ENCODE measurements around the gene PTPN20.

The PTPN20 gene

GRCh38 chr10:47013507-47014154 lies 102.4 kb downstream of the PTPN20 start:
- TF ChIP-seq CTCF (IDR thresholded peaks at IDR 0.05; ENCODE audit: insufficient read depth, low read depth, low read length, missing control alignments): no peak
- no peak for DNase-seq (ENCODE audit: low read depth)
- H3K4me3 ChIP-seq (ENCODE audit: low read depth, low read length): no peak overlapping the region

GRCh38 chr10:47015404-47015803 lies 104.2 kb downstream of the PTPN20 start:
- no peak for DNase-seq (ENCODE audit: low read depth)

GRCh38 chr10:47016564-47016963 lies 105.3 kb downstream of the PTPN20 start:
- H3K4me3 ChIP-seq (ENCODE audit: low read depth, low read length): no peak overlapping the region
- no peak for DNase-seq (ENCODE audit: low read depth)
- TF ChIP-seq CTCF (IDR thresholded peaks at IDR 0.05; ENCODE audit: insufficient read depth, low read depth, low read length, missing control alignments): no peak

More at GRCh38 chr10:47015404-47015803, 104.2 kb downstream of the PTPN20 start:
- no peak overlapping the region for H3K4me3 ChIP-seq (ENCODE audit: low read depth, low read length)
- TF ChIP-seq CTCF (IDR thresholded peaks at IDR 0.05; ENCODE audit: insufficient read depth, low read depth, low read length, missing control alignments): no peak

GRCh38 chr10:47018026-47018735 lies 107.0 kb downstream of the PTPN20 start:
- no peak for DNase-seq (ENCODE audit: low read depth)
- no peak overlapping the region for H3K4me3 ChIP-seq (ENCODE audit: low read depth, low read length)
- TF ChIP-seq CTCF (IDR thresholded peaks at IDR 0.05; ENCODE audit: insufficient read depth, low read depth, low read length, missing control alignments): no peak

GRCh38 chr10:47019155-47020145 lies 108.2 kb downstream of the PTPN20 start:
- no peak overlapping the region for H3K4me3 ChIP-seq (ENCODE audit: low read depth, low read length)
- no peak for DNase-seq (ENCODE audit: low read depth)
- no peak for TF ChIP-seq CTCF (IDR thresholded peaks at IDR 0.05; ENCODE audit: insufficient read depth, low read depth, low read length, missing control alignments)

GRCh38 chr10:47020471-47020870 lies 109.2 kb downstream of the PTPN20 start:
- H3K4me3 ChIP-seq (ENCODE audit: low read depth, low read length): no peak overlapping the region
- no peak for DNase-seq (ENCODE audit: low read depth)
- no peak for TF ChIP-seq CTCF (IDR thresholded peaks at IDR 0.05; ENCODE audit: insufficient read depth, low read depth, low read length, missing control alignments)

All from GM12865 (cell line).